ENCODE data around the gene PSTPIP1.

- no peak for TF ChIP-seq CTCF (IDR thresholded peaks at IDR 0.05; ENCODE audit: poor library complexity)
- no peak for TF ChIP-seq EZH2 (IDR thresholded peaks at IDR 0.05; ENCODE audit: borderline replicate concordance)
Observed at GRCh38 chr15:77030928-77031375, 36.0 kb downstream of the PSTPIP1 start.
